Measurements from ENCODE around the gene RHOXF2B. TPM values are rescaled to one million over a fixed set of nuclear protein-coding genes. Genes with fewer than 3 reads are reported as not detected.
"Not testable (repeated sequence)": the region's sequence is repeated elsewhere in the genome, so short reads cannot be mapped to it uniquely, and the experiment has no call there.

RHOXF2B gene
- total and polyA plus RNA-seq, 2 of the 4 experiments (the other 2 are of a cell fraction) = not detected

DNA sequence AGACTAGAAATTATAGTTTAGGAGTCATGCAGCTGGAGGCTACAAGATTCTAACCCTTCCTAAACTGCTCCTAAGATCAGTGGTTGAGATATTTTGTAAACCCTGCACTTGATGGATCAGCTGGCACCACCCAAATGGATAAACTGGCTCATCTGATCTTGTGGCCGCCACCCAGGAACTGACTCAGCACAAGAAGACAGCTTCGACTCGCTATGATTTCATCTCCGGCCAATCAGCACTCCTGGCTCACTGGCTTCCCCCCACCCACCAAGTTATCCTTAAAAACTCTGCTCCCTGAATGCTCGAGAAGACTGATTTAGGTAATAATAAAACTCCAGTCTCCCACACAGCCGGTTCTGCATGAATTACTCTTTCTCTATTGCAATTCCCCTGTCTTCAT, 34.8 kb downstream of the RHOXF2B start:
- H3K4me2 ChIP-seq (ENCODE audit: low read depth, low read length); dilution Hi-C loops (cut with HindIII; ENCODE audit: low sequenced_read_pairs, unreplicated experiment); H3K9me3 ChIP-seq (ENCODE audit: control insufficient read depth, insufficient read depth, low read length); BruUV-seq (replicated peaks); H4K8ac ChIP-seq (ENCODE audit: low read depth in 2 of 2, low read length in 2 of 2); H3K27me3 ChIP-seq (ENCODE audit: control insufficient read depth, insufficient read depth, low read length); H2AK9ac ChIP-seq (replicated peaks; ENCODE audit: low read depth, low read length, poor library complexity); H3K4ac ChIP-seq (ENCODE audit: low read depth, low read length); H3K9me1 ChIP-seq (ENCODE audit: insufficient read depth, low read length); H3K56ac ChIP-seq (ENCODE audit: extremely low read depth, insufficient read depth, low read length); H3K79me1 ChIP-seq (ENCODE audit: low read depth in 1 of 2, low read length in 2 of 2); H4K5ac ChIP-seq (ENCODE audit: low read depth, low read length); in situ Hi-C loops (cut with MboI; ENCODE audit: low sequenced_read_pairs); H3K4me1 ChIP-seq (ENCODE audit: control insufficient read depth, insufficient read depth, low read length); ATAC-seq (ENCODE audit: low read depth); H4K91ac ChIP-seq (ENCODE audit: insufficient read depth, low read depth, low read length); H2BK5ac ChIP-seq (ENCODE audit: low read depth, low read length, poor library complexity, severe bottlenecking); H4K20me1 ChIP-seq (ENCODE audit: insufficient read depth, low read length); H3K9ac ChIP-seq (ENCODE audit: low read depth, low read length); DNase-seq; H2BK20ac ChIP-seq (ENCODE audit: low read depth, low read length); H3K4me3 ChIP-seq (ENCODE audit: insufficient read depth, low read depth, low read length); H3K23ac ChIP-seq (ENCODE audit: low read depth, low read length); H2AFZ ChIP-seq (replicated peaks; ENCODE audit: low read length, poor library complexity); H3K27ac ChIP-seq (ENCODE audit: insufficient read depth, low read length); H3K36me3 ChIP-seq (ENCODE audit: control insufficient read depth, insufficient read depth, low read length); H2BK120ac ChIP-seq (ENCODE audit: low read depth, low read length); CTCF ChIA-PET; H3K14ac ChIP-seq (replicated peaks; ENCODE audit: low read depth, low read length); H2AK5ac ChIP-seq (ENCODE audit: low read depth, low read length); intact Hi-C loops (cut with micrococcal nuclease); H2BK15ac ChIP-seq (ENCODE audit: low read depth, low read length); POLR2A ChIA-PET (ENCODE audit: unreplicated experiment); H3K18ac ChIP-seq (ENCODE audit: low read depth, low read length): not testable (repeated sequence)
- no CpG with 5 or more reads among the region's 6 CpGs for WGBS, 2 experiments (ENCODE audit: extremely low coverage in 2 of 2, insufficient read length in 1 of 2)

DNA sequence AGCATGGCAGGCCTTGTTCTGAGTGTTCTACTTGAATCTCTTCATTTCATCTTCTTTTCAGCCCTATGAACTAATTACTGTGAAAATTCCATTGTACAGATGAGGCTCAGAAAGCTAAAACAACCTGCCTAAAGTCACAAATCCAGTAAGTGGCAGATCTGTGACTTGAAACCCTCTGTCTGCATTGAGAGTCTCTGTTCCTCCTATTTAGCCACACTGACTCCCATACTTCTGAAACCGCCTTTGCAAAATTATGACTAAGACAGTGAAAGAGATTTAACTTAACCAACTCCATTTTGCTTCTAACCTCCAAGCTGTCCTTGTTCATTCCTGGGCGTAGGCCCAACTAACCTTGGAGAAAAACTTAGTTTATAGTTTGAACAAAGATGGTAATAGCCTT, 35.2 kb downstream of the RHOXF2B start:
- H3K27me3 ChIP-seq (ENCODE audit: control insufficient read depth, insufficient read depth, low read length); H3K4me2 ChIP-seq (ENCODE audit: low read depth, low read length); dilution Hi-C loops (cut with HindIII; ENCODE audit: low sequenced_read_pairs, unreplicated experiment); H2AFZ ChIP-seq (replicated peaks; ENCODE audit: low read length, poor library complexity); intact Hi-C loops (cut with micrococcal nuclease); ATAC-seq (ENCODE audit: low read depth); H3K56ac ChIP-seq (ENCODE audit: extremely low read depth, insufficient read depth, low read length); H3K14ac ChIP-seq (replicated peaks; ENCODE audit: low read depth, low read length); H3K36me3 ChIP-seq (ENCODE audit: control insufficient read depth, insufficient read depth, low read length); H2BK20ac ChIP-seq (ENCODE audit: low read depth, low read length); H4K91ac ChIP-seq (ENCODE audit: insufficient read depth, low read depth, low read length); DNase-seq; in situ Hi-C loops (cut with MboI; ENCODE audit: low sequenced_read_pairs); CTCF ChIA-PET; H3K27ac ChIP-seq (ENCODE audit: insufficient read depth, low read length); H4K8ac ChIP-seq (ENCODE audit: low read depth in 2 of 2, low read length in 2 of 2); H4K20me1 ChIP-seq (ENCODE audit: insufficient read depth, low read length); H2BK120ac ChIP-seq (ENCODE audit: low read depth, low read length); H3K79me1 ChIP-seq (ENCODE audit: low read depth in 1 of 2, low read length in 2 of 2); H3K4me1 ChIP-seq (ENCODE audit: control insufficient read depth, insufficient read depth, low read length); H3K9ac ChIP-seq (ENCODE audit: low read depth, low read length); H2AK9ac ChIP-seq (replicated peaks; ENCODE audit: low read depth, low read length, poor library complexity); H3K4ac ChIP-seq (ENCODE audit: low read depth, low read length); BruUV-seq (replicated peaks); H3K18ac ChIP-seq (ENCODE audit: low read depth, low read length); H3K4me3 ChIP-seq (ENCODE audit: insufficient read depth, low read depth, low read length); H4K5ac ChIP-seq (ENCODE audit: low read depth, low read length); H2BK15ac ChIP-seq (ENCODE audit: low read depth, low read length); H3K9me1 ChIP-seq (ENCODE audit: insufficient read depth, low read length); POLR2A ChIA-PET (ENCODE audit: unreplicated experiment); H3K9me3 ChIP-seq (ENCODE audit: control insufficient read depth, insufficient read depth, low read length); H2BK5ac ChIP-seq (ENCODE audit: low read depth, low read length, poor library complexity, severe bottlenecking); H2AK5ac ChIP-seq (ENCODE audit: low read depth, low read length); H3K23ac ChIP-seq (ENCODE audit: low read depth, low read length): not testable (repeated sequence)
- no CpG with 5 or more reads among the region's 2 CpGs for WGBS, 2 experiments (ENCODE audit: extremely low coverage in 2 of 2, insufficient read length in 1 of 2)

Data from IMR-90 (cell line).